IPS-18c (cell line): ENCODE data around the gene SOX6.
"Not testable (repeated sequence)": the region's sequence is repeated elsewhere in the genome, so short reads cannot be mapped to it uniquely, and the experiment has no call there.

Source experiments
- H3K4me3 ChIP-seq: 2 replicates; pipeline ENCODE4 v1.7.0; 2013; ENCODE audit warnings: low read depth, mild to moderate bottlenecking, low read length, moderate library complexity; ENCODE audit not compliant: insufficient read depth
- H3K9me3 ChIP-seq: one replicate; pipeline ENCODE4 v1.6.1; 2013; ENCODE audit warnings: mild to moderate bottlenecking, low read length, moderate library complexity; ENCODE audit not compliant: control insufficient read depth, insufficient read depth

The SOX6 gene

GRCh38 chr11:16082095-16083055 lies 274.0 kb downstream of the SOX6 start:
- Histone ChIP-seq H3K4me3 (no peak overlapping the region), H3K9me3 (no peaks in the 10 kb centered on the region)

DNA sequence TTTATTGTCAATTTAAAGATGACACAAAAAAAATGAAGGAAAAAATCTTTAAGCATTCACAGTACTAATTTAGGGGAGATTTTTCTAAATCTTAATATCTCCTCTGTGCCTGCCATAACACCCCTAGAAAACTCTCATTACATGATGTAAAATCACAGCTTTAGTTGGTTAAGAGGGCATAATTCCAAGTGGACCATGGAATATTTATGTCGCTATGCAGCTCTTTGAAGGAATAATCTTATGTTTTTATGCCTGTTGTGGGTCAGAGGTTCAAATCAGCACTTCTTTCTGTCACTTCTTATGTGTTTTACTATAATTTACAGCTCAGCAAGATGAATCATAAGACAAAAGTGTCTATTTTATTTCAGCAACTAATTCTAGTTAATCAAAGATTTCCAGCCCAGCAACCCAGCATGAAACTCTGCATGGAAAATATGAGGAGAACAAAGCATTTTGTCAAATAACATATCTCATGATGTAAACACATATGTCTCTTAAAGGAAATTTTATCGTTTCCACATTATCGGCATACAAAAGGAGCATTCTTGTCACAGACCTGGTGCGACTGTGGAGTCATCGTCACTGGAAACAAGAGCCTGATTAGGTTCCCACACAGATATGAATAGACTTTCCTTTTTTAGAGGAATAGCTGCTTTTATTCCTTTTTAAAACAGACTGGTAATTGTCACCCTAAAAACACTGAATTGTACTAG lies 274.8 kb downstream of the SOX6 start:
- no peaks in the 10 kb centered on the region for H3K9me3 ChIP-seq

GRCh38 chr11:16080688-16081381 lies 275.5 kb downstream of the SOX6 start:
- Histone ChIP-seq H3K9me3 (no peaks in the 10 kb centered on the region), H3K4me3 (no peak overlapping the region)

More for the DNA sequence above, 274.8 kb downstream of the SOX6 start:
- H3K4me3 ChIP-seq, result no peak overlapping the region

- no peak overlapping the region for H3K4me3 ChIP-seq
- H3K9me3 ChIP-seq, result peaks cover 2% of the 10 kb centered on the region
These were observed 277.4 kb downstream of the SOX6 start for GRCh38 chr11:16078936-16079335.

DNA sequence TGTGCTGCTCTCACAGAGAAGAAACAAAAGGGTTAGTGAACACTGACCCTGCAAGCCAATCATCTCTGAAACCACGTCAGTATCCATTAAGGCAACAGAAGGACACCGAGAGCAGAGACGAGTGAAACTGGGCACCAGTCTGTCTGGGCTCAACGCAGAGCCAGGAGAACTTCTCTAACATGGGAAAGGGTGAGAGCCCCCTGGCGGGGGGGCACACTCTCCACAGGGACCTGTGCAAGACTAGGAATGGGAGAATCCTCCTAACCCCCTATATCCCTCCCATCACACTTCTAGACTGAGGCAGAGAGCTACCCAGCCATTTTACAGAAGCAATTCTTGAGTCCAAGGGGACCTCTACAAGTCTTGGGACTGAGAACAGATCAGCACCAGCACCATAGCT lies 285.8 kb downstream of the SOX6 start:
- peaks cover 2% of the 10 kb centered on the region for H3K9me3 ChIP-seq
- H3K4me3 ChIP-seq, result no peak overlapping the region

DNA sequence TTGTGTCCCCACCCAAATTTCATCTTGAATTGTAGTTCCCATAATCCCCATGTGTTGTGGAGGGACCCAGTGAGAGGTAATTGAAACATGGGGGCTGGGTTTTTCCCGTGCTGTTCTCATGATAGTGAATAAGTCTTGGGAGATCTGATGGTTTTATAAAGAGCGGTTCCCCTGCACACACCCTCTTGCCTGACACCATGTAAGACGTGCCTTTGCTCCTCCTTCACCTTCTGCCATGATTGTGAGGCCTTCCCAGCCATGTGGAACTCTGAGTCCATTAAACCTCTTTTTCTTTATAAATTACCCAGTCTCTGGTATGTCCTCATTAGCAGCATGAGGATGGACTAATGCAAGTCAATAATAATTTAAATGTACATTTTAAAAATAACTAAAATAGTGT lies 289.1 kb downstream of the SOX6 start:
- not testable (repeated sequence) for H3K9me3 ChIP-seq, H3K4me3 ChIP-seq

DNA sequence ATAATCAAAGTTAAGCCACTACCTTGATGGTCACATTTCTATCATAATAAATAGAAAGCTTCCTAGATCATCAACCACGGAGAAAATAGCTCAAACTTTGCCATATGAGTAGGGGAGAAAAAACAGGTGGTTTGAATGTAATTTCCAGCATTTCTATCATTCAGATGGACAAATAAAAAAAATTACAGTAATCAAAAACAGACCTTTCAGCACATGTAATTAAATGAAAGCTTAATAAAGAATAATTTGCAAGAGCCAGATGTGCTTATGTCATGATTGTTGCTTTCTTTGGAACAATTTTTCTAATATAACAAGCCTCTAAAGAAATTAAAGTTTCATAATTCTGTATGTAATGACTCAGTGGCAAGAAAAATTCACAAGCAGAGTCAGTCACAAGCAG lies 297.0 kb downstream of the SOX6 start:
- no peaks in the 10 kb centered on the region for H3K9me3 ChIP-seq
- no peak overlapping the region for H3K4me3 ChIP-seq

GRCh38 chr11:16058671-16059070 lies 297.7 kb downstream of the SOX6 start:
- Histone ChIP-seq H3K9me3 (no peaks in the 10 kb centered on the region), H3K4me3 (no peak overlapping the region)

DNA sequence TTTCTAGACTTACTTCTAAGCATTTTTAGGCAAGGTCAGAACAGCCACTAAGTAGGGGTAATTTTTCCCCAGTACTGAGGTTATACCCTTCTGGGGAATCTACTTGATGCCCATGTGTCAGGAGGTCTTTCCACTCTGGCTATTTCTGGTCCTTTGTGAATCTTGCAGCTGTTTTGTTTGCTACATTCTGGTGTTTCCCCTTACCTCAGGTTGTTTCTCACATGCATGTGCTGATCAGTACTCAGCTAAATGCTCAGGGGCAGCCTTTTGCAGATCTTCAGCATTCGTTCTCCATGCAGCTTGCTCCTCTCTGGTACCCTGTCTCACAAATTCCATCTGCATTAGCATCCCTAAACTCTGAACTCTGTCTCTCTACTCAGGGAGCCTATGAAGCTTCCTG lies 303.6 kb downstream of the SOX6 start:
- Histone ChIP-seq H3K4me3 (no peak overlapping the region), H3K9me3 (no peaks in the 10 kb centered on the region)

- no peak overlapping the region for H3K4me3 ChIP-seq
These were observed 306.7 kb downstream of the SOX6 start for GRCh38 chr11:16049611-16050010.

DNA sequence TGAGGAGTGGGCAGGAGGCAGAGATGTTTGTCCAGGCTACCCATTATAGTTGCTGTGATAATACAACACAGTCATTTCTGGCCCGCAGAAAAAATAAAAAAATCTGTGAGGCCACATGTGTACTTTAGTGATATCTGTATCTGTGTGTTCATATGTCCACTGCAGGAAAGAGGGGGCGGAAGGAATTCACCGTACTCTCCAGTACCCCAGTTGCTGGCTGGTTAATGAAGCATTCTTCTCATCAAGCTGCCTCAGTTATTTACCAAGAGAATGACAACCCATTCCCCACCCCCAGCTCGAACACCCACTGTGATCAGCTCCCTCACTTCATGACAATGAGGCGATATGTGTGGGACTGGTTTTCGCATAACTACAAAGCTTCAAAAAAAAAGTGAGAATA lies 309.3 kb downstream of the SOX6 start:
- no peak overlapping the region for H3K4me3 ChIP-seq
- H3K9me3 ChIP-seq, result no peaks in the 10 kb centered on the region

More at GRCh38 chr11:16049611-16050010, 306.7 kb downstream of the SOX6 start:
- H3K9me3 ChIP-seq, result no peaks in the 10 kb centered on the region

DNA sequence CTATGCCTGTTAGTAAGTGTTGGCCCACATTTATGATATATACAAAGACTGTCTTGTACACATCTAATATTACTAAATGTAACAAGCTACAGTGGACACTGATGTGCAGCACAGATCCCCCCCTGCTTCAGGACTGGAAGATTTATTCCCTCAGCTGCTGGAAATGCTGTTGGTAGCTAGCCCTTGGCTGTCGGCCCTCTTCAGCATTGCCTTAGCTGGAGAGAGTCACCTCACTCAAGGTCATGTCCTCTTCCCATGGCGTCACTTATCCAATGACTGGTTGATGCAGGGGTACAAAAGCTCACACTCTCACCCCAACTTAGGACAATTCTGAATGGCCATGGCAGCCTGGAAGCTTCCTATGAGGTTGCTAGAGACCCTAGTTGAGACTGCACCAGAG lies 312.7 kb downstream of the SOX6 start:
- no peaks in the 10 kb centered on the region for H3K9me3 ChIP-seq
- no peak overlapping the region for H3K4me3 ChIP-seq

GRCh38 chr11:16041207-16041606 lies 315.1 kb downstream of the SOX6 start:
- Histone ChIP-seq H3K9me3 (no peaks in the 10 kb centered on the region), H3K4me3 (no peak overlapping the region)

- H3K9me3 ChIP-seq, result no peaks in the 10 kb centered on the region
- no peak overlapping the region for H3K4me3 ChIP-seq
These were observed 316.2 kb downstream of the SOX6 start for GRCh38 chr11:16040151-16040550.

DNA sequence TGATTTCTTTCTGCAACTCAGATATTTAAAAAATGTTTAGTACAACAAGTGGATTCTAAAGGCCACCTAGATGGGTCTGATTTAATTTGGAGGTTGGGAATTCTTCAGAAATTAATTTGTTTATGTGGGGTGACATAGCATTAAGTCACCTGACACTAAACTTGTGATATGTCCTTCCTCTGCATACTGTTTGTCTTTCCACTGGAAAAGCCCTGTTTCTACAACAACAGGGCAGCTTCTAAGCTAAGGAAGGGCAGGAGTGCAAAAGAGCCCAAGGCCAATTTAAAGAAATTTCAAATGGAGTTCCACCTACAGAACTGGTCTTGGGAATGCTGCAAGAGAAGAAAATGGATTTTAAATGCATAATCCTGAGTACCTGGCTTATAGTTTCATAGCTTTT lies 319.2 kb downstream of the SOX6 start:
- Histone ChIP-seq H3K9me3 (no peaks in the 10 kb centered on the region), H3K4me3 (no peak overlapping the region)

- Histone ChIP-seq H3K9me3 (no peaks in the 10 kb centered on the region), H3K4me3 (no peak overlapping the region)
These were observed 320.1 kb downstream of the SOX6 start for GRCh38 chr11:16036218-16036617.

DNA sequence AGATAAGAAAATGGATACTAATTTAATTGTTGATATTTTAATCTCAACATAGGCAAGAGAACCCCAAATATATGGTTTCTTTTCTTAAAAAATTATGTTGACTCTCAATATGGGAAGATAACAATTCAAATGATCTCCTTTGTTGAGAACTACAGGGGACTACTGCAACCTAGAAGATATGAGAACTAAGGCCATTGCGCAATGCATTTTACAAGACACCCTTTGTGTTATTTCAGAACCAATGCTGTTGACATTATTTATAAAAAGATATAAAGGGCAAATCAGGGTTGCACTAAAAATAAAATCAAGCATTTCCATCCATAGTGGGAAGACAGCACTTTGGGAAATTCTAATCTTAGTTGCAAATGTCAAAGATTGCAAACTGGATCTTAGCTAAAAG lies 322.3 kb downstream of the SOX6 start:
- H3K9me3 ChIP-seq, result no peaks in the 10 kb centered on the region
- no peak overlapping the region for H3K4me3 ChIP-seq

DNA sequence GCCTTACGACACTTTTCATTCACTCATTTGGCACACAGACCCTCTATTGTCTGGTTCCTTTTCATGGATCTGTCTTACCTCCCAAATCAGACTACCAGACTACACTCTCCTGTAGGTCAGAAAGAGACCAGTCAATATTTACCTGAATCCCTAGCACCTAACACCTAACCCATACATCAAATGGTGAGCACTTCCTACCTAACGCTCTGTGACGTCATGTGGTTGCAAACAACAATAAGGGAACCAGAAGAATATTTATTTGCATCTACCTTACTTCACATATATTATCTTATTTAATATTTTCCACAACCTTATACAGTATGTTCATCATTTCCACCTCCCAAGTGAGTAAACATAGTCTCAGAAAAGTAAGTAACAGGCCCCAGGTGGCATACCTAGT lies 323.4 kb downstream of the SOX6 start:
- Histone ChIP-seq H3K9me3 (no peaks in the 10 kb centered on the region), H3K4me3 (no peak overlapping the region)
